Gastroesophageal sphincter (tissue), 4 donors: ENCODE results near the gene TRMT44. TPM values are rescaled to one million over a fixed set of nuclear protein-coding genes. Genes with fewer than 3 reads are reported as not detected.
"Not testable (repeated sequence)": the region's sequence is repeated elsewhere in the genome, so short reads cannot be mapped to it uniquely, and the experiment has no call there.

Experiments used
- ATAC-seq: fragments of 150-250 bp; one replicate; pipeline ENCODE4 v1.9.1; 2016; ENCODE audit warnings: mild to moderate bottlenecking, moderate library complexity
- H3K27ac ChIP-seq, 4 donors: fragments of 200-600 bp; sonication (generic) in 3 of 4; 1 replicate in 3 of 4; 2 replicates in 1 of 4; pipeline ENCODE4 v1.5.1; 2016 to 2019
- H3K27me3 ChIP-seq: fragments of 200-600 bp; sonication (generic); one replicate; pipeline ENCODE4 v1.5.1; 2019
- H3K36me3 ChIP-seq, 2 donors: fragments of 200-600 bp; sonication (generic); one replicate each; pipeline ENCODE4 v1.5.1; 2019; ENCODE audit warnings: control low read depth in 1 of 2
- H3K4me1 ChIP-seq, 3 donors: fragments of 200-600 bp; sonication (generic); 1 replicate in 2 of 3; 2 replicates in 1 of 3; pipeline ENCODE4 v1.5.1; 2016 to 2019; ENCODE audit warnings: control low read depth in 2 of 3
- H3K4me3 ChIP-seq, 2 donors: fragments of 200-600 bp; sonication (generic); one replicate each; pipeline ENCODE4 v1.5.1; 2019; ENCODE audit warnings: mild to moderate bottlenecking in 1 of 2, moderate library complexity in 1 of 2
- H3K9me3 ChIP-seq, 3 donors: fragments of 200-600 bp; sonication (generic); one replicate each; pipeline ENCODE4 v1.5.1; 2017 to 2019; ENCODE audit warnings: control low read depth in 2 of 3
- CTCF ChIP-seq, 4 experiments: fragments of 200-600 bp in 2 of 4; fragments of 450-650 bp in 2 of 4; sonication (generic) in 1 of 4; IDR thresholded peaks; one replicate each; pipeline ENCODE4 v1.5.1; 2017 to 2019; ENCODE audit warnings: antibody characterized with exemption in 4 of 4, mild to moderate bottlenecking in 2 of 4, moderate library complexity in 2 of 4
- EP300 ChIP-seq: sonication (generic); formaldehyde crosslinking; IDR thresholded peaks from one replicate; pipeline ENCODE4 v1.6.1; 2017; ENCODE audit warnings: antibody characterized with exemption, mild to moderate bottlenecking
- POLR2A ChIP-seq, 2 donors: fragments of 450-650 bp; IDR thresholded peaks; one replicate each; pipeline ENCODE4 v1.6.1; 2017; ENCODE audit warnings: antibody characterized with exemption in 2 of 2, mild to moderate bottlenecking in 2 of 2, moderate library complexity in 1 of 2
- POLR2AphosphoS5 ChIP-seq: sonication (generic); formaldehyde crosslinking; IDR thresholded peaks from one replicate; pipeline ENCODE4 v1.6.1; 2017; ENCODE audit warnings: antibody characterized with exemption
- WGBS, 2 donors: methylation state at CpG; one replicate each; pipeline ENCODE4 v1.1.5; 2018; ENCODE audit warnings: low coverage in 1 of 2; 5-methylcytosine and 5-hydroxymethylcytosine counted together
- total RNA-seq, 4 donors: library from RNA; depleted of rRNA; stranded (reverse); fragments of >200 nt; gene quantifications; one replicate each; pipeline ENCODE4 v1.1.0, GENCODE V29; 2016

The TRMT44 gene
- total RNA-seq, 4 donors from 2014 or later: 12.0 to 27.9 (median 20.9) TPM

- ATAC-seq: no peak
- no peak for TF ChIP-seq POLR2A (IDR thresholded peaks at IDR 0.05)
- TF ChIP-seq POLR2AphosphoS5: no peak
- no peak for TF ChIP-seq EP300
- TF ChIP-seq CTCF (IDR thresholded peaks at IDR 0.05): no peak
- H3K9me3 ChIP-seq: no peaks in the 10 kb centered on the region
- no peak overlapping the region for H3K4me3 ChIP-seq
- no peaks in the 10 kb centered on the region for H3K27me3 ChIP-seq
- H3K27ac ChIP-seq: no peak overlapping the region
- 85 to 86% methylated on average over 8 to 9 of the region's 24 CpGs for WGBS, 2 donors
- peaks cover 0 to 41% of the 10 kb centered on the region in 2 donors for H3K36me3 ChIP-seq
- H3K4me1 ChIP-seq: peaks cover 0 to 2% (median 0%) of the 10 kb centered on the region in 3 donors
Observed at GRCh38 chr4:8478801-8479744, 38.5 kb downstream of the TRMT44 start.

GRCh38 chr4:8480221-8480620 is 39.6 kb downstream of the TRMT44 start:
- no peak for ATAC-seq
- no peaks in the 10 kb centered on the region for H3K9me3 ChIP-seq
- H3K27me3 ChIP-seq: no peaks in the 10 kb centered on the region
- WGBS, 2 donors: 93% methylated on average over 11 of the region's 11 CpGs; no CpG with 5 or more reads in 1 of the 2 donors
- H3K4me1 ChIP-seq: no peaks in the 10 kb centered on the region
- peaks cover 0 to 41% of the 10 kb centered on the region in 2 donors for H3K36me3 ChIP-seq
- H3K27ac ChIP-seq: no peak overlapping the region
- H3K4me3 ChIP-seq: no peak overlapping the region
- TF ChIP-seq EP300 (no peak), CTCF (IDR thresholded peaks at IDR 0.05) (no peak), POLR2AphosphoS5 (no peak), POLR2A (IDR thresholded peaks at IDR 0.05) (no peak)

DNA sequence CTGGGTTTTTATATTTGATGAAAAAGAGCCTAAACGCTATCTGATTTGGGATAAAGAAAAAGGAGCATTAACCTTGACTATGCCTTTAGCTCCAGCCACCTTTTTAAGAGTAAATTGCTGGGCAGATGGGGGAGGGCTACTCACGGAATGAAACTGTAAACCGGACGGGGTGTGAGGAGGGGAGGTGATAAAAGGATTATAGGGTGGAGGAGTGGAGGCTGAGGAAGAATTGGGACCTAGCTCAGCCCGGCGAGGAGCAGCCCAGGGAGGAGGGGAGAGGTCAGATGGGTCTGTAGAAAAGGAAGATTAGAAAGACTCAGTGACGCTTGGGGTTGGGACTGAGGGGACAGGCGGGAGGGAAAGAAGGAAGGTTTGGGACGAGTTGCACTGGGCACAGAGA is 46.1 kb downstream of the TRMT44 start:
- not testable (repeated sequence) for H3K36me3 ChIP-seq, ATAC-seq, H3K4me1 ChIP-seq, H3K27me3 ChIP-seq, H3K27ac ChIP-seq, H3K4me3 ChIP-seq, H3K9me3 ChIP-seq
- 37 to 42% methylated on average over 6 to 9 of the region's 9 CpGs for WGBS, 2 donors

- no peaks in the 10 kb centered on the region for H3K27me3 ChIP-seq
- no peak overlapping the region for H3K4me3 ChIP-seq
- H3K27ac ChIP-seq: no peak overlapping the region
- 88% methylated on average over 5 of the region's 5 CpGs; no CpG with 5 or more reads in 1 of the 2 donors for WGBS, 2 donors
- TF ChIP-seq POLR2AphosphoS5: no peak
- no peak for TF ChIP-seq EP300
- no peak for TF ChIP-seq POLR2A (IDR thresholded peaks at IDR 0.05)
- no peak for TF ChIP-seq CTCF (IDR thresholded peaks at IDR 0.05)
- no peaks in the 10 kb centered on the region for H3K36me3 ChIP-seq
- no peaks in the 10 kb centered on the region for H3K9me3 ChIP-seq
- ATAC-seq: no peak
- no peaks in the 10 kb centered on the region for H3K4me1 ChIP-seq
Observed at GRCh38 chr4:8488791-8489369, 48.3 kb downstream of the TRMT44 start.

DNA sequence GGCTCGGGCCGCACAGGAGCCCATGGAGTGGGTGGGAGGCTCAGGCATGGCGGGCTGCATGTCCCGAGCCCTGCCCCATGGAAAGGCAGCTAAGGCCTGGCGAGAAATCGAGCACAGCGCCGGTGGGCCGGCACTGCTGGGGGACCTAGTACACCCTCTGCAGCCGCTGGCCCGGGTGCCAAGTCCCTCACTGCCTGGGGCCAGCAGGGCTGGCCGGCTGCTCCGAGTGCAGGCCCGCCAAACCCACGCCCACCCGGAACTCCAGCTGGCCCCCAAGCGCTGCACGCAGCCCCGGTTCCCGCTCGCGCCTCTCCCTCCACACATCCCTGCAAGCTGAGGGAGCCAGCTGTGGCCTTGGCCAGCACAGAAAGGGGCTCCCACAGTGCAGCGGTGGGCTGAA is 50.9 kb downstream of the TRMT44 start:
- H3K9me3 ChIP-seq, H3K4me3 ChIP-seq, H3K36me3 ChIP-seq, H3K27ac ChIP-seq, ATAC-seq, H3K27me3 ChIP-seq, H3K4me1 ChIP-seq: not testable (repeated sequence)
- WGBS, 2 donors: no CpG with 5 or more reads among the region's 23 CpGs

GRCh38 chr4:8492174-8492573 is 51.6 kb downstream of the TRMT44 start:
- no peaks in the 10 kb centered on the region for H3K36me3 ChIP-seq

More at GRCh38 chr4:8492174-8492573, 51.6 kb downstream of the TRMT44 start:
- ATAC-seq: no peak
- TF ChIP-seq CTCF (IDR thresholded peaks at IDR 0.05) (no peak), POLR2A (IDR thresholded peaks at IDR 0.05) (no peak), EP300 (no peak), POLR2AphosphoS5 (no peak)
- Histone ChIP-seq H3K4me3 (no peak overlapping the region), H3K27ac (no peak overlapping the region), H3K4me1 (no peaks in the 10 kb centered on the region), H3K27me3 (no peaks in the 10 kb centered on the region), H3K9me3 (no peaks in the 10 kb centered on the region)
- WGBS, 2 donors: 74 to 80% methylated on average over 6 of the region's 9 CpGs
